ENCODE data around the gene FAP. TPM values are rescaled to one million over a fixed set of nuclear protein-coding genes. Genes with fewer than 3 reads are reported as not detected.
A peak's percentile ranks its signal among the peaks of the same experiment; 100 is the strongest.

FAP gene
- total RNA-seq (2014; rRNA removed; shearing (Covaris generic)), result 0.23 TPM in 1 of 2 replicates, not detected in the other
- polyA plus RNA-seq (2015; cell fraction: cytosol; rRNA removed), result not detected in 2 replicates
- 0.17 TPM in 1 of 2 replicates, not detected in the other for polyA plus RNA-seq (2015; cell fraction: nucleus; rRNA removed)

- DNase-seq (ENCODE audit: low read depth), result no peak
These were observed at the start of gene FAP for GRCh38 chr2:162243294-162243693. FAP (minus strand) TSS chr2:162243445; CDS start chr2:162243327, 118 bp downstream.

GRCh38 chr2:162291748-162292147 is 48.5 kb upstream of the FAP start:
- no peak for DNase-seq (ENCODE audit: low read depth)

GRCh38 chr2:162282765-162283425 is 39.6 kb upstream of the FAP start:
- DNase-seq (ENCODE audit: low read depth), result peak; percentile 28

- no peak for DNase-seq (ENCODE audit: low read depth)
These were observed 37.4 kb upstream of the FAP start for GRCh38 chr2:162280654-162281053.

- no peak for DNase-seq (ENCODE audit: low read depth)
These were observed 34.1 kb upstream of the FAP start for GRCh38 chr2:162277381-162277780.

GRCh38 chr2:162267996-162268395 is 24.8 kb upstream of the FAP start:
- no peak for DNase-seq (ENCODE audit: low read depth)

- DNase-seq (ENCODE audit: low read depth), result no peak
These were observed 24.3 kb upstream of the FAP start for GRCh38 chr2:162267496-162267895.

GRCh38 chr2:162266460-162266760 is 23.2 kb upstream of the FAP start:
- no peak for DNase-seq (ENCODE audit: low read depth)

- DNase-seq (ENCODE audit: low read depth), result no peak
These were observed 22.6 kb upstream of the FAP start for GRCh38 chr2:162265666-162266459.

GRCh38 chr2:162261032-162261945 is 18.0 kb upstream of the FAP start:
- DNase-seq (ENCODE audit: low read depth), result peak; percentile 42

- no peak for DNase-seq (ENCODE audit: low read depth)
These were observed 15.4 kb upstream of the FAP start for GRCh38 chr2:162258686-162259085.

- DNase-seq (ENCODE audit: low read depth), result no peak
These were observed 14.9 kb upstream of the FAP start for GRCh38 chr2:162258169-162258568.

- DNase-seq (ENCODE audit: low read depth), result no peak
These were observed 14.2 kb upstream of the FAP start for GRCh38 chr2:162257425-162257824.

GRCh38 chr2:162256591-162256991 is 13.3 kb upstream of the FAP start:
- peak; percentile 25 for DNase-seq (ENCODE audit: low read depth)

GRCh38 chr2:162254236-162254871 is 11.1 kb upstream of the FAP start:
- DNase-seq (ENCODE audit: low read depth), result no peak

GRCh38 chr2:162253435-162253834 is 10.2 kb upstream of the FAP start:
- no peak for DNase-seq (ENCODE audit: low read depth)

- DNase-seq (ENCODE audit: low read depth), result no peak
These were observed 8.9 kb upstream of the FAP start for GRCh38 chr2:162252153-162252552.

- DNase-seq (ENCODE audit: low read depth), result peak; percentile 32
These were observed 2.5 kb upstream of the FAP start for GRCh38 chr2:162245781-162246180.

- no peak for DNase-seq (ENCODE audit: low read depth)
These were observed 1.8 kb upstream of the FAP start for GRCh38 chr2:162245061-162245460.

GRCh38 chr2:162244541-162245031 is 1.3 kb upstream of the FAP start:
- DNase-seq (ENCODE audit: low read depth), result peak; percentile 90

GRCh38 chr2:162243715-162244114 is 470 bp upstream of the FAP start:
- DNase-seq (ENCODE audit: low read depth), result no peak
